ENCODE results near the gene DSCAML1. TPM values are rescaled to one million over a fixed set of nuclear protein-coding genes. Genes with fewer than 3 reads are reported as not detected.

The DSCAML1 gene
- total RNA-seq, 1 donor from 2014 or later = 1.3 TPM

GRCh38 chr11:117528097-117528721, 268.8 kb downstream of the DSCAML1 start:
- H3K4me3 ChIP-seq = no peak overlapping the region
- H3K9me3 ChIP-seq = no peaks in the 10 kb centered on the region
- H3K27me3 ChIP-seq = no peaks in the 10 kb centered on the region
- H3K4me1 ChIP-seq = no peaks in the 10 kb centered on the region
- no peak for TF ChIP-seq CTCF (IDR thresholded peaks at IDR 0.05)
- intact Hi-C loops (cut with DNase I) = no loop called here
- no peak for DNase-seq
- H3K36me3 ChIP-seq = no peaks in the 10 kb centered on the region
- no peak for ATAC-seq
- H3K27ac ChIP-seq = no peak overlapping the region

GRCh38 chr11:117527271-117527670, 269.7 kb downstream of the DSCAML1 start:
- Histone ChIP-seq H3K27me3 (no peaks in the 10 kb centered on the region), H3K27ac (no peak overlapping the region), H3K36me3 (no peaks in the 10 kb centered on the region), H3K9me3 (no peaks in the 10 kb centered on the region), H3K4me1 (no peaks in the 10 kb centered on the region), H3K4me3 (no peak overlapping the region)
- ATAC-seq (no peak), DNase-seq (no peak)
- TF ChIP-seq CTCF (IDR thresholded peaks at IDR 0.05) = no peak
- intact Hi-C loops (cut with DNase I) = no loop called here

GRCh38 chr11:117525866-117526542, 271.0 kb downstream of the DSCAML1 start:
- Histone ChIP-seq H3K27ac (no peak overlapping the region), H3K27me3 (no peaks in the 10 kb centered on the region), H3K9me3 (no peaks in the 10 kb centered on the region), H3K36me3 (no peaks in the 10 kb centered on the region), H3K4me3 (no peak overlapping the region), H3K4me1 (no peaks in the 10 kb centered on the region)
- no peak for DNase-seq
- intact Hi-C loops (cut with DNase I) = no loop called here
- TF ChIP-seq CTCF (IDR thresholded peaks at IDR 0.05) = no peak
- ATAC-seq = no peak

- Histone ChIP-seq H3K4me3 (no peak overlapping the region), H3K9me3 (no peaks in the 10 kb centered on the region), H3K36me3 (no peaks in the 10 kb centered on the region), H3K4me1 (peaks cover 4% of the 10 kb centered on the region), H3K27me3 (no peaks in the 10 kb centered on the region), H3K27ac (no peak overlapping the region)
- ATAC-seq (no peak), DNase-seq (no peak)
- intact Hi-C loops (cut with DNase I) = no loop called here
- no peak for TF ChIP-seq CTCF (IDR thresholded peaks at IDR 0.05)
These were observed 272.4 kb downstream of the DSCAML1 start for GRCh38 chr11:117524468-117525183.

GRCh38 chr11:117523680-117524079, 273.3 kb downstream of the DSCAML1 start:
- ATAC-seq (no peak), DNase-seq (no peak)
- H3K4me1 ChIP-seq = peaks cover 4% of the 10 kb centered on the region
- no peaks in the 10 kb centered on the region for H3K9me3 ChIP-seq
- no peak for TF ChIP-seq CTCF (IDR thresholded peaks at IDR 0.05)
- H3K27me3 ChIP-seq = no peaks in the 10 kb centered on the region
- no peak overlapping the region for H3K4me3 ChIP-seq
- H3K36me3 ChIP-seq = no peaks in the 10 kb centered on the region
- intact Hi-C loops (cut with DNase I) = no loop called here
- H3K27ac ChIP-seq = no peak overlapping the region
